ENCODE measurements around the gene CDHR3.
A peak's percentile ranks its signal among the peaks of the same experiment; 100 is the strongest.

CDHR3 gene

DNA sequence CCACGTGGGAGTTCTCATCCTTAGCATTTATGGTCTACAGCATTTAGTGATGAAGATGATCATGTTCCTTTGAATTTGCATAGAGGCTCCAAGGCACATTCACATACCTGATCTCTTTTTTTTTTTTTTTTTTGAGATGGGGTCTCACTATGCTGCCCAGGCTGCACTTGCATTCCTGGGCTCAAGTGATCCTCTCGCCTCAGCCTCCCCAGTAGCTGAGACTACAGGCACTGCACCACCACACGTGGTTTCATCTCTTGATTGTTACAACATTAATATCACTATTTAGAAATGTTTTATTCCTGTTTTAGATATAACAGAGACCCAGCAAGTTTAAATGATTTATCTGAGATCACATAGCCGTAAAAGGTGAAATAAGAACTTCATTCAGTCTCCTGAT lies 13.8 kb downstream of the CDHR3 start:
- TF ChIP-seq, protein P1, sequence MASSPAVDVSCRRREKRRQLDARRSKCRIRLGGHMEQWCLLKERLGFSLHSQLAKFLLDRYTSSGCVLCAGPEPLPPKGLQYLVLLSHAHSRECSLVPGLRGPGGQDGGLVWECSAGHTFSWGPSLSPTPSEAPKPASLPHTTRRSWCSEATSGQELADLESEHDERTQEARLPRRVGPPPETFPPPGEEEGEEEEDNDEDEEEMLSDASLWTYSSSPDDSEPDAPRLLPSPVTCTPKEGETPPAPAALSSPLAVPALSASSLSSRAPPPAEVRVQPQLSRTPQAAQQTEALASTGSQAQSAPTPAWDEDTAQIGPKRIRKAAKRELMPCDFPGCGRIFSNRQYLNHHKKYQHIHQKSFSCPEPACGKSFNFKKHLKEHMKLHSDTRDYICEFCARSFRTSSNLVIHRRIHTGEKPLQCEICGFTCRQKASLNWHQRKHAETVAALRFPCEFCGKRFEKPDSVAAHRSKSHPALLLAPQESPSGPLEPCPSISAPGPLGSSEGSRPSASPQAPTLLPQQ (tag by site-specific recombination; IDR thresholded peaks at IDR 0.05): no peak
- TF ChIP-seq ZFP3 (tag by site-specific recombination; IDR thresholded peaks at IDR 0.05; ENCODE audit: low read depth): no peak
- TF ChIP-seq, protein P2, sequence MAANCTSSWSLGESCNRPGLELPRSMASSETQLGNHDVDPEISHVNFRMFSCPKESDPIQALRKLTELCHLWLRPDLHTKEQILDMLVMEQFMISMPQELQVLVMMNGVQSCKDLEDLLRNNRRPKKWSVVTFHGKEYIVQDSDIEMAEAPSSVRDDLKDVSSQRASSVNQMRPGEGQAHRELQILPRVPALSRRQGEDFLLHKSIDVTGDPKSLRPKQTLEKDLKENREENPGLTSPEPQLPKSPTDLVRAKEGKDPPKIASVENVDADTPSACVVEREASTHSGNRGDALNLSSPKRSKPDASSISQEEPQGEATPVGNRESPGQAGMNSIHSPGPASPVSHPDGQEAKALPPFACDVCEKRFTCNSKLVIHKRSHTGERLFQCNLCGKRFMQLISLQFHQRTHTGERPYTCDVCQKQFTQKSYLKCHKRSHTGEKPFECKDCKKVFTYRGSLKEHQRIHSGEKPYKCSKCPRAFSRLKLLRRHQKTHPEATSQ (tag by site-specific recombination; IDR thresholded peaks at IDR 0.05): no peak
- TF ChIP-seq ZNF121 (tag by site-specific recombination; IDR thresholded peaks at IDR 0.05): 0 out of 2 replicates have a peak, but pooled peaks have one; percentile 44

DNA sequence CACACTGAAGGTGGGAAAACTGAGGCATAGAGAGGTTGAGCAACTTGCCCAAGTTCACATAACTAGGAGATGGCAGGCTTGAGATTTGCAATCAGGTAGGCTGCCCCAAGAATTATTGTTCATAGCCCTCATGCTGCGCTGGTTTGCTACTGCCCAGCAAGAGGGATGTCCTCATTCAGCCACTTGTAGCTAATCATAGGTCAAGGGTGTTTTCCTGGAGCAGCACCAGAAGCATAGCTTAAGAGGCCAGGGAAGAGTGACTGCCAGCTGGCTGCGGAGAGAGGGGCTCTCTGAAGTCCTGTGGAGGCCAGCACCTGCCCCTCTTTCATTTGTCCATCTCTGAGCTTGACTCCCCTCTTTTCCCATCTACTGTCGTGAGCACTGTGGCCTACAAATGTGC lies 15.0 kb downstream of the CDHR3 start:
- CTCF ChIA-PET: interaction anchor here (0.6 kb wide), 1 partner anchor 22 kb away, joined by 3 read pairs; no protein-coding TSS in a partner anchor
- no peak for TF ChIP-seq ZNF157 (tag by site-specific recombination; IDR thresholded peaks at IDR 0.05)
- no peak for TF ChIP-seq ZNF2 (tag by site-specific recombination; IDR thresholded peaks at IDR 0.05)
- TF ChIP-seq ZNF76 (tag by site-specific recombination; IDR thresholded peaks at IDR 0.05; ENCODE audit: borderline replicate concordance, low read depth): no peak
- no peaks in the 10 kb centered on the region for H3K9me3 ChIP-seq (ENCODE audit: control insufficient read depth, insufficient read depth, low read depth, low read length)
- H3K4me3 ChIP-seq (ENCODE audit: low read depth, low read length): no peak overlapping the region
- POLR2A ChIA-PET: no interaction called here
- no peaks in the 10 kb centered on the region for H3K36me3 ChIP-seq (ENCODE audit: control insufficient read depth in 2 of 2, insufficient read depth in 1 of 2, low read length in 2 of 2)
- H3K27ac ChIP-seq (ENCODE audit: extremely low read depth, low read depth, low read length): no peak overlapping the region
- no peaks in the 10 kb centered on the region for H3K4me1 ChIP-seq (ENCODE audit: control insufficient read depth, insufficient read depth, low read length)

More for the DNA sequence above, 13.8 kb downstream of the CDHR3 start:
- Histone ChIP-seq H3K4me1 (ENCODE audit: control insufficient read depth, insufficient read depth, low read length) (no peaks in the 10 kb centered on the region), H3K27ac (ENCODE audit: extremely low read depth, low read depth, low read length) (no peak overlapping the region), H3K4me3 (ENCODE audit: low read depth, low read length) (no peak overlapping the region), H3K9me3 (ENCODE audit: control insufficient read depth, insufficient read depth, low read depth, low read length) (no peaks in the 10 kb centered on the region), H3K36me3 (ENCODE audit: control insufficient read depth in 2 of 2, insufficient read depth in 1 of 2, low read length in 2 of 2) (no peaks in the 10 kb centered on the region)
- ChIA-PET POLR2A (no interaction called here), CTCF (interaction anchor here (0.6 to 0.7 kb wide), 2 partner anchors 22 to 33 kb away, joined by 3 to 4 read pairs; no protein-coding TSS in a partner anchor)

DNA sequence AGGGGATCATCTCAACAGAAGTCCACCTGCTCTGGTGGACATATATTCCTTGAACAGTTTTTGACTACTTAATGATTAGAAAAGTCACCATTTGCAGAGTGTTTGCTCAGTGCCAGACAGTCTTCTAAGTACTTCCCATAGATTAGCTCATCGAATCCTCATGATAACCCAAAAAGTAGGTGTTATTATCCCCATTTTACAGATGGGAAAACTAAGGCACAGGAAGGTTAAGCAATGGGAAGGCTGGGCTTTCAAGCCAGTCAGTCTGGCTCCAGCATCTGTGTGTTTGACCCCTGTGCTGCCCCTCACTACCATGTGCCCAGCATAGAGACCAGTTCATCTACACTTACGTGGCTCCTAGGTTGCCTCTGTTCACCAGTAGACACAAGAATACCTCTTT lies 15.9 kb downstream of the CDHR3 start:
- Histone ChIP-seq H3K9me3 (ENCODE audit: control insufficient read depth, insufficient read depth, low read depth, low read length) (no peaks in the 10 kb centered on the region), H3K36me3 (ENCODE audit: control insufficient read depth in 2 of 2, insufficient read depth in 1 of 2, low read length in 2 of 2) (no peaks in the 10 kb centered on the region), H3K4me1 (ENCODE audit: control insufficient read depth, insufficient read depth, low read length) (no peaks in the 10 kb centered on the region), H3K27ac (ENCODE audit: extremely low read depth, low read depth, low read length) (no peak overlapping the region), H3K4me3 (ENCODE audit: low read depth, low read length) (no peak overlapping the region)
- CTCF ChIA-PET: no interaction called here
- TF ChIP-seq SP7 (tag by site-specific recombination; IDR thresholded peaks at IDR 0.05) (no peak), ZNF292 (tag by site-specific recombination; IDR thresholded peaks at IDR 0.05; ENCODE audit: borderline replicate concordance, low read depth) (no peak), ZNF140 (tag by site-specific recombination; IDR thresholded peaks at IDR 0.05) (no peak), ZNF157 (tag by site-specific recombination; IDR thresholded peaks at IDR 0.05) (no peak)
- TF ChIP-seq, protein P3, sequence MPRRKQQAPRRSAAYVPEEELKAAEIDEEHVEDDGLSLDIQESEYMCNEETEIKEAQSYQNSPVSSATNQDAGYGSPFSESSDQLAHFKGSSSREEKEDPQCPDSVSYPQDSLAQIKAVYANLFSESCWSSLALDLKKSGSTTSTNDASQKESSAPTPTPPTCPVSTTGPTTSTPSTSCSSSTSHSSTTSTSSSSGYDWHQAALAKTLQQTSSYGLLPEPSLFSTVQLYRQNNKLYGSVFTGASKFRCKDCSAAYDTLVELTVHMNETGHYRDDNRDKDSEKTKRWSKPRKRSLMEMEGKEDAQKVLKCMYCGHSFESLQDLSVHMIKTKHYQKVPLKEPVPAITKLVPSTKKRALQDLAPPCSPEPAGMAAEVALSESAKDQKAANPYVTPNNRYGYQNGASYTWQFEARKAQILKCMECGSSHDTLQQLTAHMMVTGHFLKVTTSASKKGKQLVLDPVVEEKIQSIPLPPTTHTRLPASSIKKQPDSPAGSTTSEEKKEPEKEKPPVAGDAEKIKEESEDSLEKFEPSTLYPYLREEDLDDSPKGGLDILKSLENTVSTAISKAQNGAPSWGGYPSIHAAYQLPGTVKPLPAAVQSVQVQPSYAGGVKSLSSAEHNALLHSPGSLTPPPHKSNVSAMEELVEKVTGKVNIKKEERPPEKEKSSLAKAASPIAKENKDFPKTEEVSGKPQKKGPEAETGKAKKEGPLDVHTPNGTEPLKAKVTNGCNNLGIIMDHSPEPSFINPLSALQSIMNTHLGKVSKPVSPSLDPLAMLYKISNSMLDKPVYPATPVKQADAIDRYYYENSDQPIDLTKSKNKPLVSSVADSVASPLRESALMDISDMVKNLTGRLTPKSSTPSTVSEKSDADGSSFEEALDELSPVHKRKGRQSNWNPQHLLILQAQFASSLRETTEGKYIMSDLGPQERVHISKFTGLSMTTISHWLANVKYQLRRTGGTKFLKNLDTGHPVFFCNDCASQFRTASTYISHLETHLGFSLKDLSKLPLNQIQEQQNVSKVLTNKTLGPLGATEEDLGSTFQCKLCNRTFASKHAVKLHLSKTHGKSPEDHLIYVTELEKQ (tag by site-specific recombination; IDR thresholded peaks at IDR 0.05; ENCODE audit: borderline replicate concordance): no peak
- TF ChIP-seq, protein P4, sequence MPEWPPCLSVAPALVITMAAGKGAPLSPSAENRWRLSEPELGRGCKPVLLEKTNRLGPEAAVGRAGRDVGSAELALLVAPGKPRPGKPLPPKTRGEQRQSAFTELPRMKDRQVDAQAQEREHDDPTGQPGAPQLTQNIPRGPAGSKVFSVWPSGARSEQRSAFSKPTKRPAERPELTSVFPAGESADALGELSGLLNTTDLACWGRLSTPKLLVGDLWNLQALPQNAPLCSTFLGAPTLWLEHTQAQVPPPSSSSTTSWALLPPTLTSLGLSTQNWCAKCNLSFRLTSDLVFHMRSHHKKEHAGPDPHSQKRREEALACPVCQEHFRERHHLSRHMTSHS (tag by site-specific recombination; IDR thresholded peaks at IDR 0.05): no peak
- TF ChIP-seq, protein P5, sequence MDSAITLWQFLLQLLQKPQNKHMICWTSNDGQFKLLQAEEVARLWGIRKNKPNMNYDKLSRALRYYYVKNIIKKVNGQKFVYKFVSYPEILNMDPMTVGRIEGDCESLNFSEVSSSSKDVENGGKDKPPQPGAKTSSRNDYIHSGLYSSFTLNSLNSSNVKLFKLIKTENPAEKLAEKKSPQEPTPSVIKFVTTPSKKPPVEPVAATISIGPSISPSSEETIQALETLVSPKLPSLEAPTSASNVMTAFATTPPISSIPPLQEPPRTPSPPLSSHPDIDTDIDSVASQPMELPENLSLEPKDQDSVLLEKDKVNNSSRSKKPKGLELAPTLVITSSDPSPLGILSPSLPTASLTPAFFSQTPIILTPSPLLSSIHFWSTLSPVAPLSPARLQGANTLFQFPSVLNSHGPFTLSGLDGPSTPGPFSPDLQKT (IDR thresholded peaks at IDR 0.05; ENCODE audit: borderline replicate concordance, low read depth, low read length): no peak
- TF ChIP-seq, protein P6, sequence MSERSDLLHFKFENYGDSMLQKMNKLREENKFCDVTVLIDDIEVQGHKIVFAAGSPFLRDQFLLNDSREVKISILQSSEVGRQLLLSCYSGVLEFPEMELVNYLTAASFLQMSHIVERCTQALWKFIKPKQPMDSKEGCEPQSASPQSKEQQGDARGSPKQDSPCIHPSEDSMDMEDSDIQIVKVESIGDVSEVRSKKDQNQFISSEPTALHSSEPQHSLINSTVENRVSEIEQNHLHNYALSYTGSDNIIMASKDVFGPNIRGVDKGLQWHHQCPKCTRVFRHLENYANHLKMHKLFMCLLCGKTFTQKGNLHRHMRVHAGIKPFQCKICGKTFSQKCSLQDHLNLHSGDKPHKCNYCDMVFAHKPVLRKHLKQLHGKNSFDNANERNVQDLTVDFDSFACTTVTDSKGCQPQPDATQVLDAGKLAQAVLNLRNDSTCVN (tag by site-specific recombination; optimal IDR thresholded peaks at IDR 0.05): no peak
- TF ChIP-seq, protein P7, sequence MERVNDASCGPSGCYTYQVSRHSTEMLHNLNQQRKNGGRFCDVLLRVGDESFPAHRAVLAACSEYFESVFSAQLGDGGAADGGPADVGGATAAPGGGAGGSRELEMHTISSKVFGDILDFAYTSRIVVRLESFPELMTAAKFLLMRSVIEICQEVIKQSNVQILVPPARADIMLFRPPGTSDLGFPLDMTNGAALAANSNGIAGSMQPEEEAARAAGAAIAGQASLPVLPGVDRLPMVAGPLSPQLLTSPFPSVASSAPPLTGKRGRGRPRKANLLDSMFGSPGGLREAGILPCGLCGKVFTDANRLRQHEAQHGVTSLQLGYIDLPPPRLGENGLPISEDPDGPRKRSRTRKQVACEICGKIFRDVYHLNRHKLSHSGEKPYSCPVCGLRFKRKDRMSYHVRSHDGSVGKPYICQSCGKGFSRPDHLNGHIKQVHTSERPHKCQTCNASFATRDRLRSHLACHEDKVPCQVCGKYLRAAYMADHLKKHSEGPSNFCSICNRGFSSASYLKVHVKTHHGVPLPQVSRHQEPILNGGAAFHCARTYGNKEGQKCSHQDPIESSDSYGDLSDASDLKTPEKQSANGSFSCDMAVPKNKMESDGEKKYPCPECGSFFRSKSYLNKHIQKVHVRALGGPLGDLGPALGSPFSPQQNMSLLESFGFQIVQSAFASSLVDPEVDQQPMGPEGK (tag by site-specific recombination; IDR thresholded peaks at IDR 0.05): no peak
- POLR2A ChIA-PET: no interaction called here

Data from HEK293 (cell line).